ENCODE results near the gene SYDE2.

SYDE2 gene

DNA sequence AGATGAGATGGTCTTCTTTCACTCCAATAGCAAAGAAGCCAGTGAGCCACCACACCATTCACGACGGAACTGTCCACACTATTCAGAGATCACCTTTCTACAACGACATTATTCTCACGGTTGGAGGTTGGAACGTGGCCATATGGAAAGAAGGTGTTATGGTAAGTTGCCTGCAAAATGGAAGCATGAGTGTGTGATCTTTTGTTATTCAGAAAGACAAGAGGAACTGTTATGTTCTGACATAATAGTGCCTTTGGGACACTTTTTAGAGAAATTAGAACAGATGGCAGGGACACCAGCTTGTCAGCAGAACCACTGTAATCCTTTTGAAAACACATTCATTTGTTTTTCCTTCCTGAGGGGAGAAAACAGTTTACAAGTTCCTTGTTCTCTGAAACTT lies 76.7 kb downstream of the SYDE2 start:
- TF ChIP-seq TAF1 (IDR thresholded peaks at IDR 0.05; ENCODE audit: borderline replicate concordance, insufficient read depth, low read length) (no peak), FOXP2 (optimal IDR thresholded peaks at IDR 0.05; ENCODE audit: borderline replicate concordance, extremely low read depth, extremely low read length, insufficient read depth) (no peak), POLR2AphosphoS5 (IDR thresholded peaks at IDR 0.05; ENCODE audit: low read depth, low read length) (no peak), SIN3A (IDR thresholded peaks at IDR 0.05; ENCODE audit: borderline replicate concordance, insufficient read depth, low read length) (no peak)
- TF ChIP-seq, protein P1, sequence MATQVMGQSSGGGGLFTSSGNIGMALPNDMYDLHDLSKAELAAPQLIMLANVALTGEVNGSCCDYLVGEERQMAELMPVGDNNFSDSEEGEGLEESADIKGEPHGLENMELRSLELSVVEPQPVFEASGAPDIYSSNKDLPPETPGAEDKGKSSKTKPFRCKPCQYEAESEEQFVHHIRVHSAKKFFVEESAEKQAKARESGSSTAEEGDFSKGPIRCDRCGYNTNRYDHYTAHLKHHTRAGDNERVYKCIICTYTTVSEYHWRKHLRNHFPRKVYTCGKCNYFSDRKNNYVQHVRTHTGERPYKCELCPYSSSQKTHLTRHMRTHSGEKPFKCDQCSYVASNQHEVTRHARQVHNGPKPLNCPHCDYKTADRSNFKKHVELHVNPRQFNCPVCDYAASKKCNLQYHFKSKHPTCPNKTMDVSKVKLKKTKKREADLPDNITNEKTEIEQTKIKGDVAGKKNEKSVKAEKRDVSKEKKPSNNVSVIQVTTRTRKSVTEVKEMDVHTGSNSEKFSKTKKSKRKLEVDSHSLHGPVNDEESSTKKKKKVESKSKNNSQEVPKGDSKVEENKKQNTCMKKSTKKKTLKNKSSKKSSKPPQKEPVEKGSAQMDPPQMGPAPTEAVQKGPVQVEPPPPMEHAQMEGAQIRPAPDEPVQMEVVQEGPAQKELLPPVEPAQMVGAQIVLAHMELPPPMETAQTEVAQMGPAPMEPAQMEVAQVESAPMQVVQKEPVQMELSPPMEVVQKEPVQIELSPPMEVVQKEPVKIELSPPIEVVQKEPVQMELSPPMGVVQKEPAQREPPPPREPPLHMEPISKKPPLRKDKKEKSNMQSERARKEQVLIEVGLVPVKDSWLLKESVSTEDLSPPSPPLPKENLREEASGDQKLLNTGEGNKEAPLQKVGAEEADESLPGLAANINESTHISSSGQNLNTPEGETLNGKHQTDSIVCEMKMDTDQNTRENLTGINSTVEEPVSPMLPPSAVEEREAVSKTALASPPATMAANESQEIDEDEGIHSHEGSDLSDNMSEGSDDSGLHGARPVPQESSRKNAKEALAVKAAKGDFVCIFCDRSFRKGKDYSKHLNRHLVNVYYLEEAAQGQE (IDR thresholded peaks at IDR 0.05; ENCODE audit: insufficient read depth in 1 of 2, low read depth in 2 of 2, low read length in 2 of 2), result no peak

DNA sequence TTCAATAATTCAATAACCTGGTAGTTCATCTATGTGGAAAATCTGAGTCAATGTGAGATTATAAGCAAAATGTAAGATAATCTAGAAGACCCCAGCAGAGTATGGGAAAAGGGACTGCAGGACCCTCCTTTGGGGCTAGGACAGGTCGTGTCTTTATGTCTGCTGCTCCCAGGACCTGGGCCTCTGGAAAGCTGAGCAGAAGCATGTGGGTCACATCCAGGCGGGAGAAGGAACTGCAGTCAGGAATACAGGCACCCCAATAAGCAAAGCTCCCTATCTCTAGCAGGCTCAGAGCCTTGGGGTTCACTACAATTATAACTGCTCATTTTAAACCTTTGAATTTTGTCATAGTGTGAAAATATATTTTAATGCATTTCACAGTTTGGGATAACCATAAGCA lies 78.6 kb downstream of the SYDE2 start:
- TF ChIP-seq POLR2AphosphoS5 (IDR thresholded peaks at IDR 0.05; ENCODE audit: low read depth, low read length) (no peak), FOXP2 (optimal IDR thresholded peaks at IDR 0.05; ENCODE audit: borderline replicate concordance, extremely low read depth, extremely low read length, insufficient read depth) (no peak), TAF1 (IDR thresholded peaks at IDR 0.05; ENCODE audit: borderline replicate concordance, insufficient read depth, low read length) (no peak), SIN3A (IDR thresholded peaks at IDR 0.05; ENCODE audit: borderline replicate concordance, insufficient read depth, low read length) (no peak)
- TF ChIP-seq, protein P1 (IDR thresholded peaks at IDR 0.05; ENCODE audit: insufficient read depth in 1 of 2, low read depth in 2 of 2, low read length in 2 of 2), result no peak

DNA sequence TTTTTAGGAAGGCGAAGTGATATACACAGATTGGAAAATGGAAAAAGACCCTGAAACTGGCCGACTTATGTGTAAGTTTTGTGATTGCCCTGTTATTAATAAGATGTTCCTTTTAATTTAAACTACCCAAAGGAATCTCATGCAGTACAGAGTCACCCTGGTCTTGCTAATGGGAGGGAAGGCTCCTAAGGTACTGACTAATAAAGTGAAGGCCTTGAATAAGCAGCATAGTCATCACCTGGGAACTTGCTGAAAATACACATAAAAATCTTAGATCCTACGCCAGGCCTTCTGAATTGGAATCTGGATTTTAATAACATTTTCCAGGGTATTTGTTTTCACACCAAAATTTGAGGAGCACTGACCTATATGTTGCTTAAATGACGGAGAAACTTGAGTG lies 79.1 kb downstream of the SYDE2 start:
- TF ChIP-seq POLR2AphosphoS5 (IDR thresholded peaks at IDR 0.05; ENCODE audit: low read depth, low read length), result no peak
- TF ChIP-seq SIN3A (IDR thresholded peaks at IDR 0.05; ENCODE audit: borderline replicate concordance, insufficient read depth, low read length), result no peak
- TF ChIP-seq TAF1 (IDR thresholded peaks at IDR 0.05; ENCODE audit: borderline replicate concordance, insufficient read depth, low read length), result no peak
- no peak for TF ChIP-seq FOXP2 (optimal IDR thresholded peaks at IDR 0.05; ENCODE audit: borderline replicate concordance, extremely low read depth, extremely low read length, insufficient read depth)
- TF ChIP-seq, protein P1 (IDR thresholded peaks at IDR 0.05; ENCODE audit: insufficient read depth in 1 of 2, low read depth in 2 of 2, low read length in 2 of 2), result no peak

DNA sequence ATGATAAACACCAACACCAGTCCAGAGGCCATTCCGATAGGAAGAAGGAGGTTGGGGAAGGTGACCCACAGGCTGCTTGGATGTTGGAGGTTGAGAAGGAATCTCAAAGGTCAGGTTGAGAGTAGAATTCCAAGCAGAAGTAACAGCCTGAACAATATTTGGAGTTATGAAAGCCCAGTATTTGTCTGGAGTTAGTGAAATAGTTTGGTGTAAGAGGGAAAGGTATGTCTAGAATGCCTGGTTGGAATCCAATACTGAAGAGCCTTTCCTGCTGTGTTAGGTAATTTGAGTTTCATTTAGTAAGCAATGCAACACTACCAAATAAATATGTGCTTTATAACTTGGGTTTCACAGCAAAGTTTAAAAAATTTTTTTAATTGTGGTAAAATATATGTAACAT lies 82.1 kb downstream of the SYDE2 start:
- no peak for TF ChIP-seq FOXP2 (optimal IDR thresholded peaks at IDR 0.05; ENCODE audit: borderline replicate concordance, extremely low read depth, extremely low read length, insufficient read depth)
- no peak for TF ChIP-seq TAF1 (IDR thresholded peaks at IDR 0.05; ENCODE audit: borderline replicate concordance, insufficient read depth, low read length)
- TF ChIP-seq, protein P1 (IDR thresholded peaks at IDR 0.05; ENCODE audit: insufficient read depth in 1 of 2, low read depth in 2 of 2, low read length in 2 of 2), result no peak
- no peak for TF ChIP-seq SIN3A (IDR thresholded peaks at IDR 0.05; ENCODE audit: borderline replicate concordance, insufficient read depth, low read length)
- no peak for TF ChIP-seq POLR2AphosphoS5 (IDR thresholded peaks at IDR 0.05; ENCODE audit: low read depth, low read length)

DNA sequence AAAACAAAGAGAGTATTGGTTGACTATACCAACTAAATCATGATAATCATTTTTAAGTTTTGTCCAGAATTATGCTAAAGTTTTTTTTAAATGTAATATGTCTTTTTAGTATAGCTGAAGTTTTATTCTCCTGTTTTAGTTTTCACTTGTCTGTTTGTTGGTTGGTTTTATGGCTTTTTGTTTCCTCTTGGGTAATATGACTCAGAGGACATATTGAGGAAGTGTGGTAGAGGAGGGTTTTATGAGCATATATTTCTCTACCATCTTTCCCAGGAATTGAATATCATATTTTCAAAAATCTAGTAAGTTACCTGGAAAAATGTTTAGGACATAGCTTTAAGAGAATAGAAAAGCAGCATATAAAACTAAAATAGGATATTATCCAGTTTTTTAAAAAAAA lies 84.0 kb downstream of the SYDE2 start:
- TF ChIP-seq POLR2AphosphoS5 (IDR thresholded peaks at IDR 0.05; ENCODE audit: low read depth, low read length) (no peak), TAF1 (IDR thresholded peaks at IDR 0.05; ENCODE audit: borderline replicate concordance, insufficient read depth, low read length) (no peak), SIN3A (IDR thresholded peaks at IDR 0.05; ENCODE audit: borderline replicate concordance, insufficient read depth, low read length) (no peak), FOXP2 (optimal IDR thresholded peaks at IDR 0.05; ENCODE audit: borderline replicate concordance, extremely low read depth, extremely low read length, insufficient read depth) (no peak)
- TF ChIP-seq, protein P1 (IDR thresholded peaks at IDR 0.05; ENCODE audit: insufficient read depth in 1 of 2, low read depth in 2 of 2, low read length in 2 of 2), result no peak
